A549 (cell line): Measurements from ENCODE around the gene TSR3. TPM values are rescaled to one million over a fixed set of nuclear protein-coding genes. Genes with fewer than 3 reads are reported as not detected.

Experiments used
- ATAC-seq, 2 experiments: fragments of 200-7000 bp in 1 of 2; fragments of >200 bp in 1 of 2; cut with Nextera tagmentation in 1 of 2; cut with Tn5 transposase in 1 of 2; 3 replicates each; pipeline versions ENCODE4 v1.8.0 to v1.9.1; 2018 to 2020; ENCODE audit warnings: mild to moderate bottlenecking in 1 of 2, moderate library complexity in 1 of 2
- CTCF ChIA-PET: fragments of 300-600 bp; sonication (Branson Sonifier 250); formaldehyde crosslinking; extraction: SDS; loops from one replicate; lab custom pipeline; 2021; ENCODE audit warnings: antibody characterized with exemption, inconsistent platforms; lab: Yijun Ruan, JAX
- POLR2A ChIA-PET: fragments of 350-600 bp; formaldehyde crosslinking; extraction: SDS; loops from one replicate; lab custom pipeline; 2021; ENCODE audit warnings: antibody characterized with exemption, inconsistent platforms; lab: Yijun Ruan, JAX
- DNase-seq, 2 experiments: peaks; one replicate each; pipeline versions ENCODE4 v3.0.0 to v3.0.0-alpha.2; 2011 to 2016; ENCODE audit warnings: low read depth in 1 of 2, low spot score in 1 of 2
- FAIRE-seq: peaks from 2 replicates; lab custom pipeline; 2011; peaks lifted over from hg19 to GRCh38; lab: Jason Lieb, UNC
- H3K27ac ChIP-seq, 2 experiments: fragments of >200 bp; sonication (Bioruptor Twin); formaldehyde crosslinking; 3 replicates each; pipeline ENCODE4 v1.5.1; 2016 to 2017
- H3K4me1 ChIP-seq: fragments of >200 bp; sonication (Bioruptor Twin); formaldehyde crosslinking; 3 replicates; pipeline ENCODE4 v1.6.1; 2016
- H3K4me2 ChIP-seq: fragments of >200 bp; sonication (Bioruptor Twin); formaldehyde crosslinking; 3 replicates; pipeline ENCODE4 v1.6.1; 2016
- H3K4me3 ChIP-seq: fragments of >200 bp; sonication (Bioruptor Twin); formaldehyde crosslinking; 3 replicates; pipeline ENCODE4 v1.5.1; 2016
- H3K9me3 ChIP-seq: fragments of >200 bp; sonication (Bioruptor Twin); formaldehyde crosslinking; 3 replicates; pipeline ENCODE4 v1.6.1; 2016
- BHLHE40 ChIP-seq: IDR thresholded peaks from 2 replicates; pipeline ENCODE4 v1.6.1; 2012; ENCODE audit warnings: low read depth, low read length, inconsistent platforms
- CHD4 ChIP-seq: fragments of 200-600 bp; sonication (generic); IDR thresholded peaks from 2 replicates; pipeline ENCODE4 v1.6.1; 2016; ENCODE audit warnings: antibody characterized with exemption, mild to moderate bottlenecking, borderline replicate concordance
- E2F6 ChIP-seq: IDR thresholded peaks from 2 replicates; pipeline ENCODE4 v1.6.1; 2012; ENCODE audit warnings: low read depth, borderline replicate concordance
- EHF ChIP-seq: fragments of 250-450 bp; sonication (Bioruptor Pico); IDR thresholded peaks from 2 replicates; pipeline ENCODE4 v1.5.0; 2020; ENCODE audit warnings: mild to moderate bottlenecking
- ELK1 ChIP-seq: fragments of 150-350 bp; IDR thresholded peaks from 2 replicates; pipeline ENCODE4 v1.6.1; 2014; ENCODE audit warnings: low read depth, mild to moderate bottlenecking, low read length
- ESRRA ChIP-seq: fragments of 150-350 bp; IDR thresholded peaks from 2 replicates; pipeline ENCODE4 v1.6.1; 2014; ENCODE audit warnings: mild to moderate bottlenecking, low read length, borderline replicate concordance
- GATA3 ChIP-seq: IDR thresholded peaks from 2 replicates; pipeline ENCODE4 v1.6.1; 2012; ENCODE audit warnings: borderline replicate concordance
- HEYL ChIP-seq: fragments of 250-450 bp; sonication (Bioruptor Pico); IDR thresholded peaks from 2 replicates; pipeline ENCODE4 v1.8.0; 2021; ENCODE audit warnings: mild to moderate bottlenecking, moderate library complexity
- JUN ChIP-seq, 2 experiments: fragments of >200 bp; sonication (Bioruptor Twin); formaldehyde crosslinking; IDR thresholded peaks; 2 replicates in 1 of 2; 3 replicates in 1 of 2; pipeline ENCODE4 v1.6.1; 2016 to 2017
- MAFK ChIP-seq: fragments of 450-650 bp; IDR thresholded peaks from 2 replicates; pipeline ENCODE4 v1.6.1; 2014; ENCODE audit not compliant: partially characterized antibody
- MAX ChIP-seq: IDR thresholded peaks from 2 replicates; pipeline ENCODE4 v1.6.1; 2012
- POLR2A ChIP-seq: IDR thresholded peaks from 2 replicates; pipeline ENCODE4 v1.6.1; 2012; ENCODE audit warnings: mild to moderate bottlenecking, low read length
- REST ChIP-seq: fragments of 200-600 bp; sonication (generic); IDR thresholded peaks from 2 replicates; pipeline ENCODE4 v1.6.1; 2016; ENCODE audit warnings: antibody characterized with exemption, mild to moderate bottlenecking, moderate library complexity
- RFX5 ChIP-seq: fragments of 450-650 bp; IDR thresholded peaks from 2 replicates; pipeline ENCODE4 v1.7.1; 2014; ENCODE audit warnings: antibody characterized with exemption, mild to moderate bottlenecking, moderate library complexity
- SREBF2 ChIP-seq: fragments of 450-650 bp; IDR thresholded peaks from 2 replicates; pipeline ENCODE4 v1.6.1; 2014; ENCODE audit warnings: mild to moderate bottlenecking, moderate library complexity
- TFCP2L1 ChIP-seq: fragments of 250-450 bp; sonication (Bioruptor Pico); IDR thresholded peaks from 2 replicates; pipeline ENCODE4 v1.5.0; 2021; ENCODE audit warnings: mild to moderate bottlenecking
- TP53 ChIP-seq: fragments of 250-450 bp; sonication (Bioruptor Pico); IDR thresholded peaks from 2 replicates; pipeline ENCODE4 v1.5.0; 2021; ENCODE audit warnings: mild to moderate bottlenecking, moderate library complexity
- USF2 ChIP-seq: fragments of 450-650 bp; IDR thresholded peaks from 2 replicates; pipeline ENCODE4 v1.6.1; 2014; ENCODE audit warnings: antibody characterized with exemption
- ZC3H11A ChIP-seq: fragments of 450-650 bp; IDR thresholded peaks from 2 replicates; pipeline ENCODE4 v1.6.1; 2014; ENCODE audit warnings: antibody characterized with exemption, mild to moderate bottlenecking
- ZNF302 ChIP-seq: fragments of 250-450 bp; sonication (Bioruptor Pico); IDR thresholded peaks from 2 replicates; pipeline ENCODE4 v1.9.0; 2021; ENCODE audit warnings: inconsistent platforms, mild to moderate bottlenecking, moderate library complexity
- ZSCAN20 ChIP-seq: fragments of 250-450 bp; sonication (Bioruptor Pico); IDR thresholded peaks from 2 replicates; pipeline ENCODE4 v1.8.0; 2022; ENCODE audit warnings: mild to moderate bottlenecking, moderate library complexity
- WGBS: methylation state at CpG from one replicate; pipeline ENCODE4 v1.1.6; 2017; ENCODE audit errors: missing lambda C conversion rate; 5-methylcytosine and 5-hydroxymethylcytosine counted together
- polyA plus RNA-seq, 4 experiments: library from polyadenylated mRNA; depleted of rRNA in 3 of 4; stranded (reverse); fragments of >200 nt; fragmentation: RNase III in 1 of 4; extraction: RNeasy Plus Mini Kit Qiagen cat#74134 plus additional on column Dnase treatment in 1 of 4; gene quantifications; 2 replicates in 3 of 4; 3 replicates in 1 of 4; pipeline ENCODE4 v1.2.3, GENCODE V29; 2011 to 2017

The TSR3 gene
- polyA plus RNA-seq, 2 of the 4 experiments (the other 2 are of a cell fraction) = 32.6 to 52.3 TPM

GRCh38 chr16:1378804-1379303, 27.2 kb upstream of the TSR3 start (continued):
- TF ChIP-seq REST (no peak), ZSCAN20 (CRISPR knock-in tag) (no peak), ELK1 (no peak), SREBF2 (no peak), E2F6 (0 out of 2 replicates have a peak, but pooled peaks have one; percentile 37), EHF (CRISPR knock-in tag) (no peak), MAX (peak; percentile 64; the same call in 1 of the 2 replicates), GATA3 (no peak), MAFK (peak; percentile 99), BHLHE40 (no peak), TP53 (CRISPR knock-in tag) (peak; percentile 12; the same call in 1 of the 2 replicates), JUN (IDR thresholded peaks at IDR 0.05) (no peak; a peak in 1 of 5 replicates), ESRRA (0 out of 2 replicates have a peak, but pooled peaks have one; percentile 13)

GRCh38 chr16:1378087-1378803, 26.6 kb upstream of the TSR3 start:
- Histone ChIP-seq H3K4me3 (peak overlapping the region; percentile 70), H3K4me1 (peaks cover 27% of the 10 kb centered on the region), H3K9me3 (no peaks in the 10 kb centered on the region), H3K27ac (peak overlapping the region; percentile 93 to 100), H3K4me2 (peak overlapping the region; percentile 99)
- ChIA-PET CTCF (interaction anchor here (0.6 to 11.4 kb wide), 7 partner anchors 7 to 131 kb away, joined by 3 to 127 read pairs (median 4); partner anchors contain the start of gene UQCC4), POLR2A (interaction anchor here (0.7 to 2.5 kb wide), 10 partner anchors 9 to 404 kb away, joined by 3 to 10 read pairs (median 4); partner anchors contain the start of genes NUBP2, SPSB3 and UQCC4)
- FAIRE-seq (no peak), DNase-seq (no peak), ATAC-seq (peak; percentile 3 to 27; a peak in 3 of 6 replicates)
- TF ChIP-seq POLR2A (0 out of 2 replicates have a peak, but pooled peaks have one; percentile 9), ZC3H11A (no peak), CHD4 (no peak), REST (no peak), ZNF302 (CRISPR knock-in tag) (no peak), RFX5 (no peak), HEYL (CRISPR knock-in tag) (no peak), TFCP2L1 (CRISPR knock-in tag) (peak; percentile 53; the same call in 1 of the 2 replicates), USF2 (no peak), MAFK (no peak)
- 4% methylated on average over 14 of the region's 25 CpGs for WGBS
